GM19351 (cell line): ENCODE data around the gene GRIK4.
A peak's percentile ranks its signal among the peaks of the same experiment; 100 is the strongest.

ENCODE experiments used
- ATAC-seq: cut with Tn5 transposase; IDR thresholded peaks from one replicate; pipeline ENCODE4 v1.9.1; 2021; ENCODE audit warnings: mild to moderate bottlenecking, moderate library complexity; ENCODE audit not compliant: unreplicated experiment

GRIK4 gene

GRCh38 chr11:120867988-120868387 lies 356.4 kb downstream of the GRIK4 start:
- ATAC-seq, result no peak

GRCh38 chr11:120869097-120869496 lies 357.5 kb downstream of the GRIK4 start:
- peak; percentile 38 for ATAC-seq

- peak; percentile 50 for ATAC-seq
These were observed 358.0 kb downstream of the GRIK4 start for GRCh38 chr11:120869516-120870011.

- ATAC-seq, result no peak
These were observed 359.6 kb downstream of the GRIK4 start for GRCh38 chr11:120871194-120871593.

- no peak for ATAC-seq
These were observed 360.4 kb downstream of the GRIK4 start for GRCh38 chr11:120871924-120872323.

- ATAC-seq, result no peak
These were observed 362.6 kb downstream of the GRIK4 start for GRCh38 chr11:120873966-120874735.

- no peak for ATAC-seq
These were observed 364.4 kb downstream of the GRIK4 start for GRCh38 chr11:120875986-120876385.

- no peak for ATAC-seq
These were observed 366.3 kb downstream of the GRIK4 start for GRCh38 chr11:120877746-120878365.

- no peak for ATAC-seq
These were observed 367.2 kb downstream of the GRIK4 start for GRCh38 chr11:120878781-120879180.

- ATAC-seq, result no peak
These were observed 369.1 kb downstream of the GRIK4 start for GRCh38 chr11:120880498-120881175.

GRCh38 chr11:120881596-120881995 lies 370.0 kb downstream of the GRIK4 start:
- no peak for ATAC-seq

- no peak for ATAC-seq
These were observed 370.6 kb downstream of the GRIK4 start for GRCh38 chr11:120882175-120882574.

- ATAC-seq, result no peak
These were observed 372.0 kb downstream of the GRIK4 start for GRCh38 chr11:120883404-120884080.

- no peak for ATAC-seq
These were observed 372.8 kb downstream of the GRIK4 start for GRCh38 chr11:120884154-120885020.

- ATAC-seq, result no peak
These were observed 379.2 kb downstream of the GRIK4 start for GRCh38 chr11:120890609-120891320.

- peak; percentile 80 for ATAC-seq
These were observed 382.1 kb downstream of the GRIK4 start for GRCh38 chr11:120893440-120894201.

- no peak for ATAC-seq
These were observed 382.8 kb downstream of the GRIK4 start for GRCh38 chr11:120894202-120894985.

GRCh38 chr11:120896687-120897086 lies 385.1 kb downstream of the GRIK4 start:
- no peak for ATAC-seq
